Body of pancreas (tissue), 4 donors: ENCODE data around the gene MRPS18A. TPM values are rescaled to one million over a fixed set of nuclear protein-coding genes. Genes with fewer than 3 reads are reported as not detected.

Source experiments
- ATAC-seq: fragments of 150-250 bp; one replicate; pipeline ENCODE4 v1.9.1; 2016
- DNase-seq, 4 donors: peaks; one replicate each; pipeline ENCODE4 v3.0.0-alpha.2; 2019
- H3K27ac ChIP-seq, 4 donors: fragments of 200-600 bp; sonication (generic); 1 replicate in 3 of 4; 2 replicates in 1 of 4; pipeline versions ENCODE4 v1.5.1 to v1.6.1; 2016 to 2019; ENCODE audit warnings: mild to moderate bottlenecking in 1 of 4, mixed read lengths in 1 of 4, moderate library complexity in 1 of 4
- H3K27me3 ChIP-seq, 2 donors: fragments of 200-600 bp; sonication (generic); one replicate each; pipeline ENCODE4 v1.6.0; 2016; ENCODE audit warnings: mild to moderate bottlenecking in 1 of 2
- H3K36me3 ChIP-seq, 2 donors: fragments of 200-600 bp; sonication (generic); replicated peaks in 1 of 2; 2 replicates each; pipeline ENCODE4 v1.5.1; 2016; ENCODE audit warnings: low read depth in 2 of 2; ENCODE audit not compliant: insufficient read depth in 1 of 2
- H3K4me1 ChIP-seq: fragments of 200-600 bp; sonication (generic); one replicate; pipeline ENCODE4 v1.6.0; 2016
- H3K4me3 ChIP-seq, 2 donors: fragments of 200-600 bp; sonication (generic); 1 replicate in 1 of 2; 2 replicates in 1 of 2; pipeline ENCODE4 v1.5.1; 2016 to 2019
- H3K9me3 ChIP-seq, 3 donors: fragments of 200-600 bp; sonication (generic); 1 replicate in 2 of 3; 2 replicates in 1 of 3; pipeline ENCODE4 v1.5.1; 2016
- CTCF ChIP-seq, 7 experiments: fragments of 450-650 bp in 4 of 7; fragments of 200-600 bp in 3 of 7; sonication (generic) in 3 of 7; IDR thresholded peaks; one replicate each; pipeline ENCODE4 v1.5.1; 2016 to 2019; ENCODE audit warnings: antibody characterized with exemption in 7 of 7
- POLR2A ChIP-seq, 3 donors: fragments of 450-650 bp; IDR thresholded peaks; one replicate each; pipeline ENCODE4 v1.6.1; 2016; ENCODE audit warnings: antibody characterized with exemption in 3 of 3, mild to moderate bottlenecking in 2 of 3
- WGBS, 2 donors: methylation state at CpG; one replicate each; pipeline ENCODE4 v1.1.5; 2017; 5-methylcytosine and 5-hydroxymethylcytosine counted together
- intact Hi-C: fragments of 100-400 bp; cut with DNase I; formaldehyde crosslinking; loops from one replicate; pipeline ENCODE4 v1.15.1; 2023
- total RNA-seq, 2 donors: library from RNA; depleted of rRNA; stranded (reverse); fragments of >200 nt; gene quantifications; one replicate each; pipeline ENCODE4 v1.1.0, GENCODE V29; 2016

The MRPS18A gene
- total RNA-seq, 2 donors from 2014 or later = 16.9 to 36.3 TPM

DNA sequence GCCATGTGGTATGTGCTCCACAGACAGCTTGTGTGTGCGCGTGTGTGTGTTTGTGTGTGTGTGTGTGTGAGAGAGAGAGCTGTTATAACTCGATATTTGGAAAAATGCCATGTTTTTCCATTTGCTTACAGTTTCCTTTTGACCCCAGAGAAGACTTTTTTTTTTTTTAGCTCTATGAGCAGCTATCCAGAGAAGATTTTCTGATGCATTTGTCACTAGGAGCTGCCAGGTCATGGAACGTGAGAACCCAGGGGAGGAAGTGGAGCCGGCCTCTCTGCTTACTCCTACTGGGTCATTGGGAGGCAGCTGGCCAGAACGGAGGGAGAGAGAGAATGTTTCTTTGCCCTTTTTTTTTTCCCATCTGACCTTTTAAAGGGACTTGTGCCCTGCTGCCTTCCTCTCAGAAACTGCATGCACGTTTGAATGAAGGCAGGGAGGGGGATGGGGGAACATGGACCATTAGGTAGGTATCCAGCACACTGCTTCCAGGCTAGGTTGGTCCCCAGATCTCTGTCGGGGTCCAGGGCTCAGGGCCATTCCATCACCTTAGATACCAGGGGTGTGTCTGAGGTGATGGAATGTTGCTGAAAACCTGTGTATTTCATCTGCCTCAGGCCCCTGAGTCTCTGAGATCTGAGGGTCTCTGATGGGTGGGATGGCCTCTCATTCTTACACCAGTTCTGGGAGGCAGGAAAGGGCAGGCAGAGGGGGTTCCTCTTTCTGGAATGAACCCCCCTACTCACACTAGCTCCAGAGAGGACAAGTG is 11.2 kb upstream of the MRPS18A start:
- peaks cover 44% of the 10 kb centered on the region for H3K4me1 ChIP-seq
- peak overlapping the region; percentile 22 to 70 (median 62) for H3K27ac ChIP-seq
- peak; percentile 26 to 73 (median 72) for DNase-seq
- no peaks in the 10 kb centered on the region for H3K9me3 ChIP-seq
- TF ChIP-seq CTCF (IDR thresholded peaks at IDR 0.05) = no peak
- no peak for TF ChIP-seq POLR2A (IDR thresholded peaks at IDR 0.05)
- no peaks in the 10 kb centered on the region for H3K27me3 ChIP-seq
- intact Hi-C loops = no loop called here
- H3K4me3 ChIP-seq = no peak overlapping the region
- H3K36me3 ChIP-seq = no peaks in the 10 kb centered on the region
- ATAC-seq = peak; percentile 27
- WGBS, 2 donors = 15 to 27% methylated on average over 7 to 8 of the region's 8 CpGs

GRCh38 chr6:43697421-43697820 is 9.8 kb upstream of the MRPS18A start:
- TF ChIP-seq CTCF (IDR thresholded peaks at IDR 0.05) (no peak), POLR2A (IDR thresholded peaks at IDR 0.05) (no peak)
- 84% methylated on average over 2 to 3 of the region's 3 CpGs for WGBS, 2 donors
- Histone ChIP-seq H3K36me3 (no peaks in the 10 kb centered on the region), H3K27ac (no peak overlapping the region), H3K4me1 (peaks cover 35% of the 10 kb centered on the region), H3K9me3 (no peaks in the 10 kb centered on the region), H3K27me3 (no peaks in the 10 kb centered on the region), H3K4me3 (no peak overlapping the region)
- intact Hi-C loops = no loop called here
- no peak for DNase-seq
- ATAC-seq = no peak

- Histone ChIP-seq H3K27ac (peak overlapping the region in 3 of 4 donors; percentile 26 to 68 (median 56)), H3K4me3 (no peak overlapping the region), H3K4me1 (peaks cover 29% of the 10 kb centered on the region), H3K36me3 (no peaks in the 10 kb centered on the region), H3K27me3 (no peaks in the 10 kb centered on the region), H3K9me3 (no peaks in the 10 kb centered on the region)
- no peak for TF ChIP-seq CTCF (IDR thresholded peaks at IDR 0.05)
- TF ChIP-seq POLR2A (IDR thresholded peaks at IDR 0.05) = no peak
- 56 to 60% methylated on average over 4 of the region's 4 CpGs for WGBS, 2 donors
- no peak for DNase-seq
- ATAC-seq = no peak
- intact Hi-C loops = no loop called here
Observed at GRCh38 chr6:43695967-43696291, 8.3 kb upstream of the MRPS18A start.

GRCh38 chr6:43695215-43695966 is 7.8 kb upstream of the MRPS18A start:
- TF ChIP-seq CTCF (IDR thresholded peaks at IDR 0.05) = no peak
- TF ChIP-seq POLR2A (IDR thresholded peaks at IDR 0.05) = no peak
- 67 to 88% methylated on average over 4 to 9 of the region's 9 CpGs for WGBS, 2 donors
- Histone ChIP-seq H3K9me3 (no peaks in the 10 kb centered on the region), H3K27ac (peak overlapping the region in 3 of 4 donors; percentile 26 to 68 (median 56)), H3K36me3 (no peaks in the 10 kb centered on the region), H3K27me3 (no peaks in the 10 kb centered on the region), H3K4me1 (peaks cover 24% of the 10 kb centered on the region), H3K4me3 (no peak overlapping the region)
- ATAC-seq = peak; percentile 65
- intact Hi-C loops = no loop called here
- peak; percentile 39 to 55 (median 51) for DNase-seq
